K562 (cell line): ENCODE data around the gene G6PC2. TPM values are rescaled to one million over a fixed set of nuclear protein-coding genes. Genes with fewer than 3 reads are reported as not detected.
A peak's percentile ranks its signal among the peaks of the same experiment; 100 is the strongest.

Experiments used
- ARID1B ChIP-seq: fragments of 450-650 bp; IDR thresholded peaks from 2 replicates; pipeline ENCODE4 v1.6.1; 2016; ENCODE audit warnings: antibody characterized with exemption, mild to moderate bottlenecking, inconsistent platforms
- CBX8 ChIP-seq: fragments of 200-600 bp; sonication (generic); IDR thresholded peaks from 2 replicates; pipeline ENCODE4 v1.6.1; 2012; ENCODE audit warnings: borderline replicate concordance, mixed run types, low read depth, mild to moderate bottlenecking, moderate library complexity, mixed read lengths, low read length, control low read depth, inconsistent platforms; ENCODE audit not compliant: poor library complexity, severe bottlenecking; ENCODE audit errors: extremely low read depth
- CXXC5 ChIP-seq: fragments of 250-450 bp; sonication (Bioruptor Pico); IDR thresholded peaks from 2 replicates; pipeline ENCODE4 v1.8.0; 2022; ENCODE audit warnings: inconsistent platforms, mild to moderate bottlenecking, moderate library complexity
- GTF2F1 ChIP-seq: IDR thresholded peaks from 2 replicates; pipeline ENCODE4 v1.6.1; 2011; ENCODE audit warnings: low read depth, low read length, improper control_type of control experiment
- NR1H2 ChIP-seq: sonication (generic); formaldehyde crosslinking; IDR thresholded peaks from 2 replicates; pipeline ENCODE4 v1.4.0; 2020; ENCODE audit warnings: mild to moderate bottlenecking, missing genetic modification reagents
- POLR2B ChIP-seq: fragments of 450-650 bp; IDR thresholded peaks from 2 replicates; pipeline ENCODE4 v1.6.1; 2018; ENCODE audit warnings: low read depth; ENCODE audit not compliant: partially characterized antibody
- POU5F1 ChIP-seq: fragments of 150-350 bp; IDR thresholded peaks from 2 replicates; pipeline ENCODE4 v1.6.1; 2014; ENCODE audit warnings: borderline replicate concordance, low read length, low read depth, mild to moderate bottlenecking; ENCODE audit not compliant: partially characterized antibody
- TRIM24 ChIP-seq, 2 experiments: fragments of 450-650 bp; IDR thresholded peaks; 2 replicates each; pipeline ENCODE4 v1.6.1; 2016
- ZFP1 ChIP-seq: fragments of 450-650 bp; formaldehyde crosslinking; IDR thresholded peaks from 2 replicates; pipeline ENCODE4 v1.4.0; 2020; ENCODE audit warnings: mild to moderate bottlenecking, mixed read lengths
- ZNF24 ChIP-seq: fragments of 450-650 bp; IDR thresholded peaks from 2 replicates; pipeline ENCODE4 v1.6.1; 2016
- ZNF280A ChIP-seq: fragments of 450-650 bp; IDR thresholded peaks from 2 replicates; pipeline ENCODE4 v1.6.1; 2018; ENCODE audit warnings: mild to moderate bottlenecking, low read depth; ENCODE audit not compliant: partially characterized antibody
- ZNF3 ChIP-seq: fragments of 250-450 bp; sonication (Bioruptor Pico); IDR thresholded peaks from 2 replicates; pipeline ENCODE4 v1.5.0; 2021; ENCODE audit warnings: mild to moderate bottlenecking, moderate library complexity
- polyA plus RNA-seq, 8 experiments: library from polyadenylated mRNA; depleted of rRNA in 4 of 8; stranded (reverse) in 5 of 8; unstranded in 3 of 8; fragments of >200 nt; fragmentation: Nextera tagmentation in 2 of 8; fragmentation: Illumina TruSeq in 1 of 8; extraction: Ambion mirVana in 2 of 8; extraction: Trizol in 1 of 8; gene quantifications; 2 replicates each; pipeline versions ENCODE4 v1.2.1 to v1.2.3, GENCODE V29; 2011 to 2014; ENCODE audit warnings: inconsistent platforms in 1 of 8, missing spikeins in 1 of 8
- total RNA-seq, 7 experiments: library from RNA; depleted of rRNA in 6 of 7; stranded (reverse); fragments of >200 nt in 6 of 7; fragmentation: Illumina TruSeq in 2 of 7; extraction: Trizol in 2 of 7; gene quantifications; 2 replicates each; pipeline versions ENCODE4 v1.2.1 to v1.2.3, GENCODE V29; 2011 to 2021; ENCODE audit warnings: low replicate concordance in 1 of 7
- TF ChIP-seq, protein P1 (sequence below): fragments of 250-450 bp; sonication (Bioruptor Pico); IDR thresholded peaks from 2 replicates; pipeline ENCODE4 v1.5.0; 2022; ENCODE audit warnings: mild to moderate bottlenecking
- TF ChIP-seq, protein P2 (sequence below): fragments of 250-450 bp; sonication (Bioruptor Pico); IDR thresholded peaks from 2 replicates; pipeline ENCODE4 v1.5.0; 2021

The G6PC2 gene
- total and polyA plus RNA-seq, 9 of the 15 experiments (the other 6 are each of a cell fraction or from before 2014, with no cell fraction given) = 0.03 to 0.15 TPM; not detected in 7

DNA sequence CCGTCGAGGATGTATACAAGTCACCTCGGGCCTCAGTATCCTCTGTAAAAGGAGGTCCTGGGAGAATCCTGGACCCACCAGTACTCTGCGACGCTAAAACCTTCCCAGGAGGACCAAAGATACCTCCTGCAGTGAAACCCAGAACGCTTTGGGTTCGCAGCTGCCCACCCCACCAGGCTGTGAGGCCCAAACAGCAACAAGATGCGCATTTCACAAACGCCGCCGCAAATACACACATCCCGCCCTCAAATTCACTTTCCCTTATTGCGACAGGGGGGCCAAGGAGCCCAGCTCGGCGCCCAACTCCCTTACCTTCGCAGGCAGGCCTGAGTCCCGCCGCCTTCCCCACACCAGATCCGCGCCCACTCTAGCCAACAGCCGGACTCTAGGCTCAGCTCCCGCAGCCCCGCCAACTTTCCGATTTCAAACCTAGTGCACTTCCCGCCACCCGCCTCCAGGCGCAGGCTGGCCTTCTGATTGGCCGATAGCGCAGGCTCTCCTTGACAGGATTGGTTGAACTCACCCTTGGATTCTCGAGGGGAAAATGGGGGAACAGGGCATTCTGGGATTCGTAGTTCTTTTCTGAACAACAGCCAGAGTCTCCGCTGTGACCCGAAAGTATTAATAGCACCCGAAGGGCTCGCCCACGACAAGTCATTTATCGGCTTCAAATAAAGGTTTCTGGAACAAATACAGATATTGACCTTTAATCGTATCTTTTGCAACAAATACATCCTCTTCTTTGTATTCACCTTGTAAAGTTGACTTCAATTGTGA lies 10.9 kb upstream of the G6PC2 start, which contains the start of gene SPC25 (continued):
- TF ChIP-seq, protein P1, sequence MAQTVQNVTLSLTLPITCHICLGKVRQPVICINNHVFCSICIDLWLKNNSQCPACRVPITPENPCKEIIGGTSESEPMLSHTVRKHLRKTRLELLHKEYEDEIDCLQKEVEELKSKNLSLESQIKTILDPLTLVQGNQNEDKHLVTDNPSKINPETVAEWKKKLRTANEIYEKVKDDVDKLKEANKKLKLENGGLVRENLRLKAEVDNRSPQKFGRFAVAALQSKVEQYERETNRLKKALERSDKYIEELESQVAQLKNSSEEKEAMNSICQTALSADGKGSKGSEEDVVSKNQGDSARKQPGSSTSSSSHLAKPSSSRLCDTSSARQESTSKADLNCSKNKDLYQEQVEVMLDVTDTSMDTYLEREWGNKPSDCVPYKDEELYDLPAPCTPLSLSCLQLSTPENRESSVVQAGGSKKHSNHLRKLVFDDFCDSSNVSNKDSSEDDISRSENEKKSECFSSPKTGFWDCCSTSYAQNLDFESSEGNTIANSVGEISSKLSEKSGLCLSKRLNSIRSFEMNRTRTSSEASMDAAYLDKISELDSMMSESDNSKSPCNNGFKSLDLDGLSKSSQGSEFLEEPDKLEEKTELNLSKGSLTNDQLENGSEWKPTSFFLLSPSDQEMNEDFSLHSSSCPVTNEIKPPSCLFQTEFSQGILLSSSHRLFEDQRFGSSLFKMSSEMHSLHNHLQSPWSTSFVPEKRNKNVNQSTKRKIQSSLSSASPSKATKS (CRISPR knock-in tag) = no peak
- TF ChIP-seq CXXC5 (CRISPR knock-in tag) (peak; percentile 69), TRIM24 (IDR thresholded peaks at IDR 0.05) (peak; percentile 36 to 81; a peak in 3 of 4 replicates), ZFP1 (CRISPR knock-in tag) (no peak), POU5F1 (peak; percentile 76), POLR2B (peak; percentile 93), ZNF24 (0 out of 2 replicates have a peak, but pooled peaks have one; percentile 5), NR1H2 (CRISPR knock-in tag) (0 out of 2 replicates have a peak, but pooled peaks have one; percentile 21), ZNF3 (CRISPR knock-in tag) (no peak), ZNF280A (no peak), CBX8 (no peak), GTF2F1 (0 out of 2 replicates have a peak, but pooled peaks have one; percentile 57), ARID1B (peak; percentile 32; the same call in 1 of the 2 replicates)
- TF ChIP-seq, protein P2, sequence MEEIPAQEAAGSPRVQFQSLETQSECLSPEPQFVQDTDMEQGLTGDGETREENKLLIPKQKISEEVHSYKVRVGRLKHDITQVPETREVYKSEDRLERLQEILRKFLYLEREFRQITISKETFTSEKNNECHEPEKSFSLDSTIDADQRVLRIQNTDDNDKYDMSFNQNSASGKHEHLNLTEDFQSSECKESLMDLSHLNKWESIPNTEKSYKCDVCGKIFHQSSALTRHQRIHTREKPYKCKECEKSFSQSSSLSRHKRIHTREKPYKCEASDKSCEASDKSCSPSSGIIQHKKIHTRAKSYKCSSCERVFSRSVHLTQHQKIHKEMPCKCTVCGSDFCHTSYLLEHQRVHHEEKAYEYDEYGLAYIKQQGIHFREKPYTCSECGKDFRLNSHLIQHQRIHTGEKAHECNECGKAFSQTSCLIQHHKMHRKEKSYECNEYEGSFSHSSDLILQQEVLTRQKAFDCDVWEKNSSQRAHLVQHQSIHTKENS (CRISPR knock-in tag) = no peak
